SK-N-SH (cell line): ENCODE results near the gene ZNF726. TPM values are rescaled to one million over a fixed set of nuclear protein-coding genes. Genes with fewer than 3 reads are reported as not detected.
"Not testable (repeated sequence)": the region's sequence is repeated elsewhere in the genome, so short reads cannot be mapped to it uniquely, and the experiment has no call there.

Experiments
- CTCF ChIA-PET: fragments of 300-600, 350-600 bp; formaldehyde crosslinking; extraction: SDS; loops from one replicate; lab custom pipeline; 2021; lab: Yijun Ruan, JAX
- POLR2A ChIA-PET: fragments of 350-600 bp; sonication (Branson Sonifier 250); formaldehyde crosslinking; extraction: SDS; loops from one replicate; lab custom pipeline; 2020; ENCODE audit warnings: antibody characterized with exemption, inconsistent platforms; lab: Yijun Ruan, JAX
- DNase-seq: peaks from one replicate; pipeline ENCODE4 v3.0.0; 2012
- H2AFZ ChIP-seq: fragments of 200-600 bp; sonication (generic); 2 replicates; pipeline ENCODE4 v1.8.1; 2016; ENCODE audit warnings: antibody characterized with exemption, mild to moderate bottlenecking, low read depth
- H3F3A ChIP-seq: fragments of 200-600 bp; sonication (generic); replicated peaks from 2 replicates; pipeline ENCODE3; 2016; ENCODE audit warnings: antibody characterized with exemption, mild to moderate bottlenecking; ENCODE audit not compliant: insufficient read depth
- H3K27ac ChIP-seq, 2 experiments: fragments of 200-500 bp in 1 of 2; fragments of 200-600 bp in 1 of 2; sonication (Bioruptor generic) in 1 of 2; sonication (generic), shearing (Covaris generic) in 1 of 2; 2 replicates each; pipeline versions ENCODE4 v1.5.1 to v1.6.1; 2014 to 2016; ENCODE audit warnings: low read depth in 2 of 2, inconsistent platforms in 1 of 2, low read length in 1 of 2, mild to moderate bottlenecking in 1 of 2, mixed read lengths in 1 of 2
- H3K27me3 ChIP-seq: fragments of 200-600 bp; sonication (generic), shearing (Covaris generic); 2 replicates; pipeline ENCODE4 v1.6.1; 2016; ENCODE audit warnings: mixed run types; ENCODE audit not compliant: insufficient read depth
- H3K36me3 ChIP-seq, 2 experiments: fragments of 200-500 bp in 1 of 2; fragments of 200-600 bp in 1 of 2; sonication (Bioruptor generic) in 1 of 2; sonication (generic) in 1 of 2; replicated peaks in 1 of 2; 2 replicates each; pipeline versions ENCODE3 to v1.5.1; 2014 to 2016; ENCODE audit warnings: low read length in 1 of 2, mild to moderate bottlenecking in 1 of 2; ENCODE audit not compliant: insufficient read depth in 2 of 2, control insufficient read depth in 1 of 2
- H3K4me1 ChIP-seq, 2 experiments: fragments of 200-500 bp in 1 of 2; fragments of 200-600 bp in 1 of 2; sonication (Bioruptor generic) in 1 of 2; sonication (generic), shearing (Covaris generic) in 1 of 2; 2 replicates each; pipeline versions ENCODE4 v1.5.1 to v1.6.1; 2014 to 2016; ENCODE audit warnings: low read depth in 1 of 2, low read length in 1 of 2, mixed run types in 1 of 2; ENCODE audit not compliant: insufficient read depth in 2 of 2, control insufficient read depth in 1 of 2
- H3K4me2 ChIP-seq: fragments of 200-600 bp; sonication (generic), shearing (Covaris generic); 2 replicates; pipeline ENCODE4 v1.6.1; 2017; ENCODE audit warnings: mixed run types
- H3K4me3 ChIP-seq, 2 experiments: fragments of 200-500 bp in 1 of 2; fragments of 200-600 bp in 1 of 2; sonication (Bioruptor generic) in 1 of 2; sonication (generic), shearing (Covaris generic) in 1 of 2; 2 replicates each; pipeline versions ENCODE4 v1.5.1 to v1.8.1; 2014 to 2016; ENCODE audit warnings: low read depth in 2 of 2, inconsistent platforms in 1 of 2, low read length in 1 of 2, mild to moderate bottlenecking in 1 of 2, mixed read lengths in 1 of 2, moderate library complexity in 1 of 2
- H3K79me2 ChIP-seq: fragments of 200-600 bp; sonication (generic); 2 replicates; pipeline ENCODE4 v1.8.1; 2017; ENCODE audit warnings: mild to moderate bottlenecking; ENCODE audit not compliant: insufficient read depth
- H3K9ac ChIP-seq: fragments of 200-600 bp; sonication (generic); 2 replicates; pipeline ENCODE4 v1.6.1; 2017; ENCODE audit warnings: mixed run types
- H3K9me2 ChIP-seq: fragments of 200-600 bp; sonication (generic); 2 replicates; pipeline ENCODE4 v1.6.1; 2017; ENCODE audit warnings: mixed run types
- H3K9me3 ChIP-seq: fragments of 200-600 bp; sonication (generic); 2 replicates; pipeline ENCODE4 v1.6.1; 2017; ENCODE audit warnings: mixed run types, mild to moderate bottlenecking, moderate library complexity
- H4K20me1 ChIP-seq: fragments of 200-600 bp; sonication (generic); 2 replicates; pipeline ENCODE4 v1.6.1; 2017; ENCODE audit warnings: mild to moderate bottlenecking, mixed run types; ENCODE audit not compliant: insufficient read depth
- EP300 ChIP-seq, 2 experiments: IDR thresholded peaks; 2 replicates each; pipeline versions ENCODE4 v1.4.0 to v1.6.1; 2012; ENCODE audit warnings: borderline replicate concordance in 1 of 2, low read depth in 1 of 2, low read length in 1 of 2
- GATA2 ChIP-seq: sonication (generic); formaldehyde crosslinking; IDR thresholded peaks from 2 replicates; pipeline ENCODE4 v1.5.0; 2020; ENCODE audit warnings: mild to moderate bottlenecking, missing genetic modification reagents
- RFX5 ChIP-seq: IDR thresholded peaks from 2 replicates; pipeline ENCODE4 v1.6.1; 2012; ENCODE audit warnings: mild to moderate bottlenecking, improper control_type of control experiment, low read length
- TAF1 ChIP-seq: IDR thresholded peaks from 2 replicates; pipeline ENCODE4 v1.6.1; 2012; ENCODE audit warnings: low read depth, mild to moderate bottlenecking, low read length, moderate library complexity, borderline replicate concordance
- TCF12 ChIP-seq: IDR thresholded peaks from 2 replicates; pipeline ENCODE4 v1.4.0; 2012
- WGBS: methylation state at CpG from one replicate; pipeline ENCODE4 v1.1.6; 2017; ENCODE audit warnings: low lambda C conversion rate; 5-methylcytosine and 5-hydroxymethylcytosine counted together
- polyA plus RNA-seq, 3 experiments: library from polyadenylated mRNA; depleted of rRNA; stranded (reverse); fragments of >200 nt; gene quantifications; 2 replicates each; pipeline ENCODE4 v1.2.3, GENCODE V29; 2012
- TF ChIP-seq, protein P1 (sequence below): fragments of 150-350 bp; IDR thresholded peaks from 2 replicates; pipeline ENCODE4 v1.6.1; 2016; ENCODE audit warnings: mild to moderate bottlenecking, low read depth, low read length
- TF ChIP-seq, protein P2 (sequence below): IDR thresholded peaks from 2 replicates; pipeline ENCODE4; 2012
- TF ChIP-seq, protein P3 (sequence below): IDR thresholded peaks from 2 replicates; pipeline ENCODE4 v1.6.1; 2012; ENCODE audit warnings: mild to moderate bottlenecking, low read depth, low read length, moderate library complexity

The ZNF726 gene
- polyA plus RNA-seq, 1 of the 3 experiments (the other 2 are of a cell fraction): 3.4 TPM

DNA sequence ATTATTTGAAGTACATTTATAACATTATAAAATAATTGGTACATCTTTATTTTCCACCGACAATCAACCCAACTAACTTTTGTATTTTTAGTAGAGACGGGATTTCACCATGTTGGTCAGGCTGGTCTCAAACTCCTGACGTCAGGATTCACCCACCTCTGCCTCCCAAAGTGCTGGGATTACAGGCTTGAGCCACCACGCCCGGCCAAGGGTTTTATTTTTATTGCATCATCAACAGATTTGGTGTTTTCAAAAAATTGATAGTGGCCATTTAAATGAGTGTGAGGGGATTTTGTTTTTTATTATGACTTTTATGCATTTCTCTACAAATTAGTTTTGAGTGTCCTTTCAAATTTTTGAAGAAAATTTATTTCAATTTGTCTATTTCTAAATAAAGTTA, 10.6 kb downstream of the ZNF726 start:
- CTCF ChIA-PET: no interaction called here
- Histone ChIP-seq H3K27me3 (no peaks in the 10 kb centered on the region), H3K9ac (no peak overlapping the region), H3K9me2 (no peaks in the 10 kb centered on the region), H2AFZ (no peak overlapping the region), H3K4me3 (no peak overlapping the region), H3K27ac (no peak overlapping the region), H3K79me2 (no peaks in the 10 kb centered on the region), H4K20me1 (no peaks in the 10 kb centered on the region), H3K9me3 (no peaks in the 10 kb centered on the region), H3K4me2 (no peak overlapping the region), H3K36me3 (peaks cover 4 to 41% of the 10 kb centered on the region in 2 experiments), H3F3A (no peaks in the 10 kb centered on the region), H3K4me1 (no peaks in the 10 kb centered on the region)
- 84% methylated on average over 5 of the region's 5 CpGs for WGBS
- POLR2A ChIA-PET: no interaction called here
- DNase-seq: no peak
- TF ChIP-seq GATA2 (CRISPR knock-in tag) (no peak), EP300 (IDR thresholded peaks at IDR 0.05; ENCODE audit: borderline replicate concordance in 1 of 2, low read depth in 1 of 2, low read length in 1 of 2) (no peak), TCF12 (no peak), RFX5 (no peak)
- TF ChIP-seq, protein P1, sequence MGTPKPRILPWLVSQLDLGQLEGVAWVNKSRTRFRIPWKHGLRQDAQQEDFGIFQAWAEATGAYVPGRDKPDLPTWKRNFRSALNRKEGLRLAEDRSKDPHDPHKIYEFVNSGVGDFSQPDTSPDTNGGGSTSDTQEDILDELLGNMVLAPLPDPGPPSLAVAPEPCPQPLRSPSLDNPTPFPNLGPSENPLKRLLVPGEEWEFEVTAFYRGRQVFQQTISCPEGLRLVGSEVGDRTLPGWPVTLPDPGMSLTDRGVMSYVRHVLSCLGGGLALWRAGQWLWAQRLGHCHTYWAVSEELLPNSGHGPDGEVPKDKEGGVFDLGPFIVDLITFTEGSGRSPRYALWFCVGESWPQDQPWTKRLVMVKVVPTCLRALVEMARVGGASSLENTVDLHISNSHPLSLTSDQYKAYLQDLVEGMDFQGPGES: no peak
- TF ChIP-seq, protein P2, sequence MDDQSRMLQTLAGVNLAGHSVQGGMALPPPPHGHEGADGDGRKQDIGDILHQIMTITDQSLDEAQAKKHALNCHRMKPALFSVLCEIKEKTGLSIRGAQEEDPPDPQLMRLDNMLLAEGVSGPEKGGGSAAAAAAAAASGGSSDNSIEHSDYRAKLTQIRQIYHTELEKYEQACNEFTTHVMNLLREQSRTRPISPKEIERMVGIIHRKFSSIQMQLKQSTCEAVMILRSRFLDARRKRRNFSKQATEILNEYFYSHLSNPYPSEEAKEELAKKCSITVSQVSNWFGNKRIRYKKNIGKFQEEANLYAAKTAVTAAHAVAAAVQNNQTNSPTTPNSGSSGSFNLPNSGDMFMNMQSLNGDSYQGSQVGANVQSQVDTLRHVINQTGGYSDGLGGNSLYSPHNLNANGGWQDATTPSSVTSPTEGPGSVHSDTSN: no peak

DNA sequence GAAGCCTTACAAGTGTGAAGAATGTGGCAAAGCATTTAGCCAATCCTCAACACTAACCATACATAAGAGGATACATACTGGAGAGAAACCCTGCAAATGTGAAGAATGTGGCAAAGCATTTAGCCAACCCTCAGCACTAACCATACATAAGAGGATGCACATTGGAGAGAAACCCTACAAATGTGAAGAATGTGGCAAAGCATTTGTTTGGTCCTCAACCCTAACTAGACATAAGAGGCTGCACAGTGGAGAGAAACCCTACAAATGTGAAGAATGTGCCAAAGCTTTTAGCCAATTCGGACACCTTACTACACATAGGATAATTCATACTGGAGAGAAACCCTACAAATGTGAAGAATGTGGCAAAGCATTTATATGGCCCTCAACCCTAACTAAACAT, 18.2 kb downstream of the ZNF726 start:
- WGBS: 80% methylated on average over 1 of the region's 1 CpG
- POLR2A ChIA-PET: no interaction called here
- CTCF ChIA-PET: no interaction called here

DNA sequence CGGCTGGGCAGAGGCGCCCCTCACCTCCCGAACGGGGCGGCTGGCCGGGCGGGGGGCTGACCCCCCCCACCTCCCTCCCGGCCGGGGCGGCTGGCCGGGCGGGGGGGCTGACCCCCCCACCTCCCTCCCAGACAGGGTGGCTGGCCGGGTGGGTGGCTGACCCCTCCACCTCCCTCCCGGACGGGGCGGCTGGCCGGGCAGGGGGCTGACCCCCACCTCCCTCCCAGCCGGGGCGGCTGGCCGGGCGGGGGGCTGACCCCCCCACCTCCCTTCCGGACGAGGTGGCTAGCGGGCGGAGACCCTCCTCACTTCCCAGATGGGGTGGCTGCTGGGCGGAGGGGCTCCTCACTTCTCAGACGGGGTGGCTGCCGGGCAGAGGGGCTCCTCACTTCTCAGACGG, 22.3 kb downstream of the ZNF726 start:
- 78% methylated on average over 17 of the region's 29 CpGs for WGBS
- H3F3A ChIP-seq, H2AFZ ChIP-seq, H4K20me1 ChIP-seq, POLR2A ChIA-PET, H3K9me2 ChIP-seq, H3K4me1 ChIP-seq, H3K9ac ChIP-seq, H3K27ac ChIP-seq, H3K36me3 ChIP-seq, H3K27me3 ChIP-seq, H3K4me2 ChIP-seq, H3K4me3 ChIP-seq, H3K79me2 ChIP-seq, CTCF ChIA-PET, DNase-seq: not testable (repeated sequence)
- H3K9me3 ChIP-seq: peaks cover 19% of the 10 kb centered on the region

More for the DNA sequence above, 18.2 kb downstream of the ZNF726 start:
- H3K27me3 ChIP-seq: no peaks in the 10 kb centered on the region
- peaks cover 6% of the 10 kb centered on the region for H3F3A ChIP-seq
- DNase-seq: no peak
- no peaks in the 10 kb centered on the region for H4K20me1 ChIP-seq
- no peaks in the 10 kb centered on the region for H3K9me2 ChIP-seq
- peaks cover 0 to 6% of the 10 kb centered on the region in 2 experiments for H3K36me3 ChIP-seq
- no peak overlapping the region for H3K9ac ChIP-seq
- H3K4me3 ChIP-seq: no peak overlapping the region
- H3K79me2 ChIP-seq: no peaks in the 10 kb centered on the region
- no peak overlapping the region for H3K4me2 ChIP-seq
- no peak for TF ChIP-seq TAF1
- TF ChIP-seq, protein P3, sequence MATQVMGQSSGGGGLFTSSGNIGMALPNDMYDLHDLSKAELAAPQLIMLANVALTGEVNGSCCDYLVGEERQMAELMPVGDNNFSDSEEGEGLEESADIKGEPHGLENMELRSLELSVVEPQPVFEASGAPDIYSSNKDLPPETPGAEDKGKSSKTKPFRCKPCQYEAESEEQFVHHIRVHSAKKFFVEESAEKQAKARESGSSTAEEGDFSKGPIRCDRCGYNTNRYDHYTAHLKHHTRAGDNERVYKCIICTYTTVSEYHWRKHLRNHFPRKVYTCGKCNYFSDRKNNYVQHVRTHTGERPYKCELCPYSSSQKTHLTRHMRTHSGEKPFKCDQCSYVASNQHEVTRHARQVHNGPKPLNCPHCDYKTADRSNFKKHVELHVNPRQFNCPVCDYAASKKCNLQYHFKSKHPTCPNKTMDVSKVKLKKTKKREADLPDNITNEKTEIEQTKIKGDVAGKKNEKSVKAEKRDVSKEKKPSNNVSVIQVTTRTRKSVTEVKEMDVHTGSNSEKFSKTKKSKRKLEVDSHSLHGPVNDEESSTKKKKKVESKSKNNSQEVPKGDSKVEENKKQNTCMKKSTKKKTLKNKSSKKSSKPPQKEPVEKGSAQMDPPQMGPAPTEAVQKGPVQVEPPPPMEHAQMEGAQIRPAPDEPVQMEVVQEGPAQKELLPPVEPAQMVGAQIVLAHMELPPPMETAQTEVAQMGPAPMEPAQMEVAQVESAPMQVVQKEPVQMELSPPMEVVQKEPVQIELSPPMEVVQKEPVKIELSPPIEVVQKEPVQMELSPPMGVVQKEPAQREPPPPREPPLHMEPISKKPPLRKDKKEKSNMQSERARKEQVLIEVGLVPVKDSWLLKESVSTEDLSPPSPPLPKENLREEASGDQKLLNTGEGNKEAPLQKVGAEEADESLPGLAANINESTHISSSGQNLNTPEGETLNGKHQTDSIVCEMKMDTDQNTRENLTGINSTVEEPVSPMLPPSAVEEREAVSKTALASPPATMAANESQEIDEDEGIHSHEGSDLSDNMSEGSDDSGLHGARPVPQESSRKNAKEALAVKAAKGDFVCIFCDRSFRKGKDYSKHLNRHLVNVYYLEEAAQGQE: no peak
- TF ChIP-seq, all 33 proteins: peak for 0
- Histone ChIP-seq H3K4me1 (no peaks in the 10 kb centered on the region), H3K9me3 (peaks cover 25% of the 10 kb centered on the region), H3K27ac (no peak overlapping the region), H2AFZ (no peak overlapping the region)
